ENCODE results near the gene HCN2. TPM values are rescaled to one million over a fixed set of nuclear protein-coding genes. Genes with fewer than 3 reads are reported as not detected.

HCN2 gene
- total RNA-seq, 1 experiment from 2014 or later = 13.1 TPM

DNA sequence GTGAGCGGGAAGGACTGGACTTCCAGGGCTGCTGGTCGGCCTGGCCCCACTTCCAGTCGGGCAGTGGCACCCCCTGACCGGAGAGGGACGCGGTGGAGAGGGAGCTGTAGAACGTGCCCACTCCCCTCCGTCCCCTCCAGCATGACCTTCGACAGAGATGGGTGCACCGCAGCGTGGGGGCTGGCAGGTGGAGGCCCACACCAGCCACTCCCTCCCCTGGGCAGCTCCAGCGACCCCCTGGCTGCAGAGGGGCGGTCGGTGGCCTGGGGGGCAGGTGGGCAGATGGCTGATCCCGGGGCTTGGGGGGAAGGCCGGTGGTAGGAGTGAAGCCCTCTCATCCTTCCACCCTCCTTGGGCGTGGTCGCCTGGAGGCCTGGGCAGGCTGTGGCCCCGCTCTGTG lies 2.4 kb downstream of the HCN2 start:
- Histone ChIP-seq H3K9me3 (ENCODE audit: low read depth, low read length, poor library complexity, severe bottlenecking) (no peaks in the 10 kb centered on the region), H3K27ac (ENCODE audit: low read depth, low read length, poor library complexity, severe bottlenecking) (no peak overlapping the region), H3K36me3 (ENCODE audit: insufficient read depth, low read length, poor library complexity, severe bottlenecking) (no peaks in the 10 kb centered on the region), H3K4me1 (ENCODE audit: insufficient read depth, low read length, poor library complexity, severe bottlenecking) (peaks cover 23% of the 10 kb centered on the region), H3K27me3 (replicated peaks; ENCODE audit: insufficient read depth, low read depth, low read length, poor library complexity) (no peaks in the 10 kb centered on the region), H3K4me3 (ENCODE audit: low read depth, low read length, poor library complexity, severe bottlenecking) (no peak overlapping the region)
- DNase-seq (ENCODE audit: low spot score) = no peak
- no TSS peak for BruUV-seq (replicated peaks)
- intact Hi-C loops (cut with micrococcal nuclease; ENCODE audit: unreplicated experiment) = no loop called here
- ChIA-PET CTCF (no interaction called here), POLR2A (ENCODE audit: low non-redundant PET) (no interaction called here)
- TF ChIP-seq CTCF (conservative IDR thresholded peaks at IDR 0.05; ENCODE audit: low read depth, low read length) (no peak), EZH2 (IDR thresholded peaks at IDR 0.05; ENCODE audit: borderline replicate concordance, low read depth, low read length, poor library complexity, severe bottlenecking) (no peak)

DNA sequence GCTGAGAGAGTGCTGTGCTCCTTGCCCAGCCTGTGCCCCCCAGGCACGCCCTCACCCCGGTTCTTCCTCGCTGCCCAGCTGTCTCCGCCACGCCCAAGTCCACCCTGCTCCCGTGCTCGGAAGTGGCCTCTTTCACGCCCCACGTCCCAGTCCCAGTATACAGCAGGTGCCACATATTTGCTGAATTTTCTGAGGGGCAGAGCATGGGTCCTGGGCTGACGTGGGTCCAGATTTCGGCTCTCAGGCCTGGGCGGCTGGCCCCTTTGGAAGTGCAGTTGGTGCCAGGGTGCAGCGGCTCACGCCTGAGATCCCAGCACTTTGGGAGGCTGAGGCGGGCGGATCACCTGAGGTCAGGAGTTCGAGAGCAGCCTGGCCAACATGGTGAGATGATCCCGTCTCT lies 3.4 kb downstream of the HCN2 start:
- ChIA-PET CTCF (no interaction called here), POLR2A (ENCODE audit: low non-redundant PET) (no interaction called here)
- H3K4me1 ChIP-seq (ENCODE audit: insufficient read depth, low read length, poor library complexity, severe bottlenecking) = peaks cover 23% of the 10 kb centered on the region
- BruUV-seq (replicated peaks) = no TSS peak
- no peaks in the 10 kb centered on the region for H3K27me3 ChIP-seq (replicated peaks; ENCODE audit: insufficient read depth, low read depth, low read length, poor library complexity)
- H3K27ac ChIP-seq (ENCODE audit: low read depth, low read length, poor library complexity, severe bottlenecking) = no peak overlapping the region
- no peak overlapping the region for H3K4me3 ChIP-seq (ENCODE audit: low read depth, low read length, poor library complexity, severe bottlenecking)
- H3K36me3 ChIP-seq (ENCODE audit: insufficient read depth, low read length, poor library complexity, severe bottlenecking) = no peaks in the 10 kb centered on the region
- no peak for TF ChIP-seq EZH2 (IDR thresholded peaks at IDR 0.05; ENCODE audit: borderline replicate concordance, low read depth, low read length, poor library complexity, severe bottlenecking)
- no peak for TF ChIP-seq CTCF (conservative IDR thresholded peaks at IDR 0.05; ENCODE audit: low read depth, low read length)
- intact Hi-C loops (cut with micrococcal nuclease; ENCODE audit: unreplicated experiment) = no loop called here
- no peak for DNase-seq (ENCODE audit: low spot score)
- H3K9me3 ChIP-seq (ENCODE audit: low read depth, low read length, poor library complexity, severe bottlenecking) = no peaks in the 10 kb centered on the region

- intact Hi-C loops (cut with micrococcal nuclease; ENCODE audit: unreplicated experiment) = no loop called here
- Histone ChIP-seq H3K4me3 (ENCODE audit: low read depth, low read length, poor library complexity, severe bottlenecking) (no peak overlapping the region), H3K4me1 (ENCODE audit: insufficient read depth, low read length, poor library complexity, severe bottlenecking) (peaks cover 19% of the 10 kb centered on the region), H3K36me3 (ENCODE audit: insufficient read depth, low read length, poor library complexity, severe bottlenecking) (no peaks in the 10 kb centered on the region), H3K27me3 (replicated peaks; ENCODE audit: insufficient read depth, low read depth, low read length, poor library complexity) (no peaks in the 10 kb centered on the region), H3K9me3 (ENCODE audit: low read depth, low read length, poor library complexity, severe bottlenecking) (no peaks in the 10 kb centered on the region), H3K27ac (ENCODE audit: low read depth, low read length, poor library complexity, severe bottlenecking) (no peak overlapping the region)
- DNase-seq (ENCODE audit: low spot score) = no peak
- BruUV-seq (replicated peaks) = no TSS peak
- CTCF ChIA-PET = no interaction called here
- TF ChIP-seq EZH2 (IDR thresholded peaks at IDR 0.05; ENCODE audit: borderline replicate concordance, low read depth, low read length, poor library complexity, severe bottlenecking) (no peak), CTCF (conservative IDR thresholded peaks at IDR 0.05; ENCODE audit: low read depth, low read length) (no peak)
- POLR2A ChIA-PET (ENCODE audit: low non-redundant PET) = no interaction called here
Observed at GRCh38 chr19:593505-593904, 3.8 kb downstream of the HCN2 start.

All from A673 (cell line).